ENCODE measurements around the gene LRRC10. TPM values are rescaled to one million over a fixed set of nuclear protein-coding genes. Genes with fewer than 3 reads are reported as not detected.

Gene LRRC10
- total RNA-seq = not detected in 2 replicates

DNA sequence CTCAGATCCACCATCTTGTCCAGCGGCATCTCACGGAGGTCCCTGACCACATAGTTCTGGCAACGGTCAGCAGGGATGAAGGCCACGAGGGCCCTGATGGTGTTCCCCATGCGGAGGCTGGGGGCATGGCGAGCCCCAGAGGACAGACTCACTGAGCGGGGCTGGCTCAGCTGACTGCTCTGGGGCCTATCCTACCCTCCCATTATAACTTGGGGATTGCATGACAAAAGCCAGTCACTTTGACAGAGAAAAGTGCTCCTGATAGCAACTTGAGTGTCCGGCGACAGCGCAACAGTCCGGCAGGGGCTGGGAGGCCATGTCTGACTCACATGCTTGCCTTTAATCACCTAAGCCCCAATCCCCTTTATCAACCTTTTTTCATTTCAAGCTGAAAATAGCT is at the start of gene LRRC10:
Gene LRRC10, minus strand, starts transcription at position 179 of the 400 bp plus-strand sequence. Its CDS starts 69 bp downstream, at position 110.

GRCh38 chr12:69585189-69586062 is 25.3 kb downstream of the LRRC10 start, which contains the start of gene CCT2:
Gene CCT2, plus strand, starts transcription at chr12:69585459. Its CDS starts 63 bp downstream, at chr12:69585522.

Other genes with a start within 250 kb of the LRRC10 start
- gene FRS2, start 140.5 kb downstream of the LRRC10 start, total RNA-seq = 29.6 and 35.2 TPM in 2 replicates
- 263 and 284 TPM in 2 replicates for gene CCT2, start 25.4 kb downstream of the LRRC10 start, total RNA-seq
- gene BEST3, start 88.4 kb upstream of the LRRC10 start, total RNA-seq = under 0.01 TPM in 1 of 2 replicates, not detected in the other
- gene RAB3IP, start 128.0 kb upstream of the LRRC10 start, total RNA-seq = 29.8 and 59.3 TPM in 2 replicates
- 0.24 TPM in 1 of 2 replicates, not detected in the other for gene MYRFL, start 214.3 kb upstream of the LRRC10 start, total RNA-seq